GM20431 (cell line): ENCODE results near the gene HHAT.

Experiments
- in situ Hi-C: fragments of 300-500 bp; cut with MseI, MboI; formaldehyde crosslinking; loops from one replicate; pipeline ENCODE4 v1.15.0; 2020; ENCODE audit warnings: low sequenced_read_pairs; ENCODE audit not compliant: unreplicated experiment

The HHAT gene

DNA sequence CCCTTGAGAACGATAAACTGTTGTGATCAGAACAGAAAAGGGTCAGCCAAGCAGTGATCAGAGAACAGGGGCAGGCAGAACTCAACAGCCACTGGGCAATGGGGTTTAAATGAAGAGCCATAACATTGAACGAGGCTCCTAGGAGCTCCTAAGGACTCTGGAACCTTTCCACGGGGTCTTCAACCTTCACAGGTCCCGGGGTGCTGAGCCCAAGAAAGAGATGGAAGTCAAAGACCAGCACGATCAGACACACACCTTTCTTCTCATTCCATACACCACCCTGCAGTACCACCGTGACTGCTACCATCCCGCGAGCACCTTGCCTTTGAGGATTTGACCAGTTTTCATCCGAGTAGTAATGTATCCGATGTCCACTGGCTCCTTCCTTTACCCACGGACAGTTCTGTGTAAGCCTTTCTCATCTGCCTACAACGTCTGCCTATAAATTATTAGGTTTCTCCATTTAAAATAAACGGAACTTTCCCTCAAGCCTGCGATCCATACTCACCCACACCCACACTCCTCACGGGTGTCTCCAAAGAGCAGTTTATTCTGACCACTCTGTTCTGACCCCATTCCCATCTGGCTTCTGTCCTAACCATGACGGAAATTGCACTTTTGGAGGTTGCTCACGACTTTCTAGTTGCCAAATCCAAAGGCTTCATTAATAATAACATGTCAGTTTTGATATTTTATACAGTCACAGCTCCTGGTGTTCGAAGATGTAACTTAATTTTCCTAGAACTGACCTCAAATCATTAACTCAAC is 16.8 kb upstream of the HHAT start:
- in situ Hi-C loops, result loop anchor here (10.0 to 25.0 kb wide), 2 partner anchors 167 to 450 kb away; no protein-coding TSS in a partner anchor

GRCh38 chr1:210313046-210313595 is 15.6 kb upstream of the HHAT start:
- in situ Hi-C loops, result loop anchor here (10.0 to 25.0 kb wide), 2 partner anchors 168 to 451 kb away; no protein-coding TSS in a partner anchor

- in situ Hi-C loops, result loop anchor here (10.0 to 25.0 kb wide), 2 partner anchors 169 to 452 kb away; no protein-coding TSS in a partner anchor
Observed at GRCh38 chr1:210313921-210314320, 14.8 kb upstream of the HHAT start.

DNA sequence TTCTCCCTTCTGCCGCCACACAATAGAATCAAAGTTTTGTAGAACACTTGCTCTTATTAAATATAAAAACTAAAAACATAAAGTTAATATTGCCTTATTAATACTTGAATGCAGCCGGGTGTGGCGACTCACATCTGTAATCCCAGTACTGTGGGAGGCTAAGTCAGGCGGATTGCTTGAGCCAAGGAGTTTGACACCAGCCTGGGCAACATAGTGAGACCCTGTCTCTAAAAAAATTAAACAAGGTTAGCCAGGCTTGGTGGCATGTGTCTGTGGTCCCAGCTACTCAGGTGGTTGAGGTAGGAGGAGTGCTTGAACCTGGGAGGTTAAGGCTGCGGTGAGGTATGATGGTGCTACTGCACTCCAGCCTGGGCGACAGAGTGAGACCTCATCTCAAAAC is 13.2 kb upstream of the HHAT start:
- in situ Hi-C loops, result loop anchor here (10.0 to 25.0 kb wide), 2 partner anchors 171 to 453 kb away; no protein-coding TSS in a partner anchor

GRCh38 chr1:210321131-210321530 is 7.6 kb upstream of the HHAT start:
- in situ Hi-C loops, result loop anchor here (25.0 kb wide), 1 partner anchor 459 kb away; no protein-coding TSS in a partner anchor

- in situ Hi-C loops, result loop anchor here (25.0 kb wide), 1 partner anchor 459 kb away; no protein-coding TSS in a partner anchor
Observed at GRCh38 chr1:210321552-210321951, 7.2 kb upstream of the HHAT start.

DNA sequence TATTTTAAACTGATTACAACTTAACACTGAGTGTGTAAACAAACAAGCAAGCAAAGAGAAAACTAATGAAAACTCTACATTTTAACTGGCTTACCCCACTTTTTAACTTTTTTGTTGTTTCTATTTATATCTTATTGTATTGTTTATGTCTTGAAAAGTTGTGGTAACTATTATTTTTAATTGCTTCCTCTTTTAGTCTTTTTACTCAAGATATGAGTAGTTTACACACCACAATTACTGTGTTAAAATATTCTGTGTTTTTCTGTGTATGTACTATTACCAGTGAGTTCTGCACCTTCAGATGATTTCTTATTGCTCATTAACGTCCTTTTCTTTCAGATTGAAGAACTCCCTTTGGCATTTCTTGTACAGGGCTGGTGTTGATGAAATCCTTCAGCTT is 4.7 kb upstream of the HHAT start:
- in situ Hi-C loops, result loop anchor here (25.0 kb wide), 1 partner anchor 462 kb away; no protein-coding TSS in a partner anchor

DNA sequence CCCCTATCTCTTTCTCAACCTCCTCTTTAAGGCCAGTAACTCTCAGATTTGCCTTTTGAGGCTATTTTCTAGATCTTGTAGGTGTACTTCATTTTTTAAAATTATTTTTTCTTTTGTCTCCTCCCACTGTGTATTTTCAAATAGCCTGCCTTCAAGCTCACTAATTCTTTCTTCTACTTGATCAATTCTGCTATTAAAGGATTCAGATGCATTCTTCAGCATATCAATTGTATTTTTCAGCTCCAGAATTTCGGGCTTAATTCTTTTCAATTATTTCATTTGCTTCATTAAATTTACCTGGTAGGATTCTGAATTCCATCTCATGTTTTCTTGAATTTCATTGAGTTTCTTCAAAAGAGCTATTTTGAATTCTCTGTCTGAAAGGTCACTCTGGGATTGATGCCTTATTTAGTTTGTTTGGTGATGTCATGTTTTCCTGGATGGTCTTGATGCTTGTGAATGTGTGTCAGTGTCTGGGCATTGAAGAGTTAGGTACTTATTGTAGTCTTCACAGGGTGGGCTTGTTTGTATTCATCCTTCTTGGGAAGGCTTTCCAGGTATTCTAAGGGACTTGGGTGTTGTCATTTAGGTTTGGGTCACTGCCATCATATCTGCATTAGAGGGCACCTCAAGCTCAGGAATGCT is 3.6 kb upstream of the HHAT start:
- in situ Hi-C loops, result no loop called here

- in situ Hi-C loops, result no loop called here
Observed at GRCh38 chr1:210328032-210328745, 513 bp upstream of the HHAT start.

DNA sequence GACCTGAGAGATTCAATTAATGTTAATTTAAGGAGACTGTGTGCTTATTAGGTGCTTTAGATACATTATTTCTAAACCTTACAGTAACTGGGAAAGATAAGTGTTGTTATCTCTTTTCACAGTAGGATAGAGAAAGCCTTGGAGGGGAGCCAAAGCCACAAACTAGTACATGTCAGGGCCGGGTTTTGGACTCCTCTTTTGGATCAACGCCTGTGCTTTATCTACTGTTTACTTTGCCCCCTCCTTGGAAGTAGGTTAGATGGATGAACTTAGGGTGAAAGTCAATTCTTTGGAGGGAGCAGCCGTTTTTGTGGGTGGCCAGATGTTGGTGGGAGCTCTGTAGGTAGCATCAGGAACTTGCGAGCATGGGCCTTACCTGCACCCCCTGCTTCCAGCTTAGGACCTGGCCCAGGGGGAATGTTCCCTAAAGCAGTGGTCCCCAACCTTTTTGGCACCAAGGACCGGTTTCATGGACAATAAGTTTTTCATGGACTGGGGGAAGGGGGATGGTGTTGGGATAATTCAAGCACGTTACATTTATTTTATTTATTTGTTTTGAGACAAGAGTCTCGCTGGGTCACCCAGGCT is 1.7 kb downstream of the HHAT start:
- in situ Hi-C loops, result no loop called here

- in situ Hi-C loops, result no loop called here
Observed at GRCh38 chr1:210332233-210332632, 3.5 kb downstream of the HHAT start.

DNA sequence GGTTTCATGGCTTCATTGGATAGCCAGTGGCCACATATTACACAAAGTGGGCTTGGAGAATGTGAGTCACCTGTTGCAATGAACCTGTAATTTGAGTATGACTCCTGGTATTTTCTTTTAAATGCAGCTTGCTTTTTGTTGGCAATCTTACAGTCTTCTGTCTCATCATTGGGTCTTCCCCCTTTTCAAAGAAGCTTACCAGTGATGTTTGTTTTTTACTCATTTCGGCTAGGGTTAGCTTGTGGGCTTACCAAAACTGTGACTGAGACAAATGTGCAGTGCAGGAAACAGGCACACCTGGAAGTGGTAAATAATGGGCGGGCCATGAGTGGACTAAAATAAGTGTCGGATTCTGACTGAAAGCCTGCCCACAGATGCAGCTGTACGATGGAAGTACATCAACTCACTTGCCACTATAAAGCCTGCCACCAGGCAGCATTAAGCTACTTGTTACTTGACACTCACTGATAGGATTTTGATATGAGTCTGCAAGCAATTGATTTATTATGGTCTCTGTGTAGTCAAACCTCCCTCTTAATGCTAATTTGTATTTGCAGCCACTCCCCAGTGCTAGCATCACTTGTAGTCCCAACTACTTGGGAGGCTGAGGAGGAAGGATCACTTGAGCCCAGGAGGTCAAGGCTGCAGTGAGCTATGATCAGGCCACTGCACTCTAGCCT is 4.2 kb downstream of the HHAT start:
- in situ Hi-C loops, result no loop called here

DNA sequence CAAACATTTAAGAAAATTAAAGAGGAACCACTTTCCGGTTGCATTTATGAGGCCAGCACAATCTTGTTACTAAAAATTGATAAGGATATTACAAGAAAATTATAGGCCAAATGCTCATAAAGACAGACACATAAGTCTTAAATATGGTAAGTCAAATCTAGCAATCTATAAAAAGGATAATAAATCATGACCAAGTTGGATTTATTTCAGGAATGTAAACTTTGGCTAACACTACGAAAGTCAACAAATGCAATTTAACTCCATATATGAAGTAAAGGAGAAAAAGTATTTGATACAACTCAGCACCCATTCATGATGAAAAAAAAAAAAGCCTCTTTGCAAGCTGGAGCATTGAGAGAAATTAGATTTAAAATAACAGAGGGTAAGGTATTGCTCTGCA is 6.3 kb downstream of the HHAT start:
- in situ Hi-C loops, result no loop called here

DNA sequence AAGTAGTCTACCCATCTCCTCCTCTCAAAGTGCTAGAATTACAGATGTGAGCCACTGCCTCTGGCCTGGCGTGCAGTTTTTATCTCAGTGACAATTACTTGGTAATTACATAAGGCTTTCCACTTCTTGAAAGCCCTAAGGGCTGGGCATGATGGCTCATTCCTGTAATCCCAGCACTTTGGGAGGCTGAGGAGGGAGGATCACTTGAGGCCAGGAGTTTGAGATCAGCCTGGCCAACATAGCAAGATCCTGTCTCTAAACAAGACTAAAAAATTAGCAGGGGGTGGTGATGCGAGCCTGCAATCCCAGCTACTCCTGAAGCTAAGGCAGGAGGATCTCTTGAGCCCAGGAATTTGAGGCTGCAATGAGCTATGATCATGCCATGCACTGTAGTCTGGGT is 7.7 kb downstream of the HHAT start:
- in situ Hi-C loops, result no loop called here

- in situ Hi-C loops, result no loop called here
Observed at GRCh38 chr1:210339500-210339899, 10.8 kb downstream of the HHAT start.

DNA sequence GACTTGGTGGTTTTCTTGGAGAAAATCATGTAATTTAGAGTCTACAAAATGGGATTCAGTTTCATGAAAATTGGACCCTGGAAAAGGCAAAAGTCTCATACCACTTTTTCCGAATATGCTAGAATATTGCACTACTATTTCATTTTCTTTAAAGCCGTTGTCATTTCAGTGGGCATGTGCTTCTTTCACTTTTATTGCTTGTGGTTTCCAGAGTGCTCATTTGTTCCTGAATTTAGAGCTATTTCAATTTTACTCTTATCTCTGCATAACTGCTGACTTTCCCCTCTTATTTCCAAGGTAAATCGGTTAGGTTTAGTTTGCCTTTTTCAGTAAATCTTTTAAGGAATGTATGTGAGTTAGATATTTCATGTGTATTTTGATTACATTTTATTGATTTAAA is 11.6 kb downstream of the HHAT start:
- in situ Hi-C loops, result no loop called here

DNA sequence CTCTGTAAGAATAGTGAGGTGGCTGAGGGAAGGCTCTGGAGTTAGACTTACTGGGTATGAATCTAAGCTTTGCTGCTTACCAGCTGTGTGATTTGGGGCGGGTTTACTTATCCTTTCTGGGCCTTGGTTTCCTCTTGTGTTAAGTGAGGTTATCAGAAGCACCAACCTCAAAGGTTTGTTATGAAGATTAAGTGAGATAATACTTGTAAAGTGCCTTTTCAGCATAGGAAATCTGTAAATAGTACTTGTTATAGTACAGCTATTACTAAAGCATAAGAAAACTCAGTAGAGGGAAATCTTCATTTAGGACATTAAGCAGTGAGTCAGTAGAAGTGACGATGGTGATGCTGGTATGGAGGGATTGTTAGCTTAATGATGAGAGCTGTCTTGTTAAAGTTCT is 12.1 kb downstream of the HHAT start:
- in situ Hi-C loops, result no loop called here

DNA sequence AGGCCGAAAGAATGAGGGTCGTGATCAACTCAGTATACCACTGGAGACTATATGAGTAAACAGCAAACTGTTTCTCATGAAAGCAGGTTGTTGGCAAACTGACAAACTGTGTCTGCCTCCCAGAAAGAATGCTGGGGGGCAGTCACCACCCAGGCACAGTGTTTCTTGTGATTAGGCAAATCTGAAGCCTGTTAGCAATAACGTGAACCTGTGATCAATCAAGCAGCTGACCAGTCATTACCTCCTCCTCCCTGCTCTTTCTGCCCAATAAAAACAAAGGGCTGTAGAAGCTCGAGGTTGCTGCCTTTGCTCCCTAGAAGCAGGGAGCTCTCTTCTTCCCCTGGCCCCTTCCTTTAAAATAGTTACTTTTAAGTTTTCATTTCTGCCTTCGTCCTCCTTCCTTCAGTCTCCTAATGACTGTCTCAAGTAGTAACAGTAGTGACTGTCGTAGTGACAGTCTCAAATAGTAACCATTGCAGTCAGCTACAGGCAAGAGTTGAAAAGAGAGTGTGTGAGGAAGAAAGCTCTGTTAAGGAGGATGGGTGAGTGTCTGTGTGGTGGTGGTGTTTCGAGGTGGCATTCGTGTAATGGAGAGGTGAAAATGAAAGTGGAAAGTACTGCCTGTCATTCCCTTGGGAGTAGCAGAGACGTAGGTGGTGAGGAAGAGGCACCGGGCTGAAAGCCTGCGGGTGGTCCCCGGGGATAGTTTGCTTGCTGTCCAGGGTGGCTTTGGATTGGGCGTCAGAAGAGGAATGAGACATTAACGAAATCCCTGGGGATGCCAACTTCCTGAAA is 14.5 kb downstream of the HHAT start:
- in situ Hi-C loops, result no loop called here

- in situ Hi-C loops, result no loop called here
Observed at GRCh38 chr1:210344706-210345105, 16.0 kb downstream of the HHAT start.
